ENCODE measurements around the gene MGRN1.
A peak's percentile ranks its signal among the peaks of the same experiment; 100 is the strongest.

Gene MGRN1

DNA sequence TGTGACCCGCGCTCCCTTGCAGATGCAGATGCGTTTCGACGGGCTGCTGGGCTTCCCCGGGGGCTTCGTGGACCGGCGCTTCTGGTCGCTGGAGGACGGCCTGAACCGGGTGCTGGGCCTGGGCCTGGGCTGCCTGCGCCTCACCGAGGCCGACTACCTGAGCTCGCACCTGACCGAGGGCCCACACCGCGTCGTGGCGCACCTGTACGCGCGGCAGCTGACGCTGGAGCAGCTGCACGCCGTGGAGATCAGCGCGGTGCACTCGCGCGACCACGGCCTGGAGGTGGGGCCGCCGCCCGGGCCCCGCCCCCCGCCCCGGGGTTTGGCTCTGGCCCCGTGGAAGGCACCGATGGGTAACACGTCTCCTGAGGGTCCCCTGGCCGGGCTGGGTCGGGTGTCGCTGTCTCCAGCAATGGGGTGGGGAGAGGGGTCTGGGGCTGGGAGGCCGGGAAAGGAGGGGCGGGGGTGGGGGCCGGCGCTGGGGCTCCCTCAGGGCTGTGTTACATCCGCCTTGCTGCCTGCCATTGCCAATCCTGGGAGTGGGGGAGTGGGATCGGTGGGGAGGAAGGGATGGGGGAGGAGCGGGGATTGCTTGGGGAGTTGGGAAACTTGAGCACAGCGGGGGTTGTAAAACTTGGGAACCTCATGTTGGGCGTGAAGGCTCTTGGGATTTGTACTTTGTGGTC, 69.5 kb downstream of the MGRN1 start:
- ATAC-seq: peak; percentile 28
- TF ChIP-seq TOX (CRISPR knock-in tag; IDR thresholded peaks at IDR 0.05; ENCODE audit: borderline replicate concordance) (no peak), ESRRG (CRISPR knock-in tag; IDR thresholded peaks at IDR 0.05) (peak; percentile 37; the same call in 1 of the 2 replicates), PPARA (CRISPR knock-in tag; IDR thresholded peaks at IDR 0.05; ENCODE audit: borderline replicate concordance) (no peak), BACH2 (CRISPR knock-in tag; IDR thresholded peaks at IDR 0.05; ENCODE audit: borderline replicate concordance) (no peak), ZNF70 (CRISPR knock-in tag; IDR thresholded peaks at IDR 0.05) (no peak)
- TF ChIP-seq, protein P1, sequence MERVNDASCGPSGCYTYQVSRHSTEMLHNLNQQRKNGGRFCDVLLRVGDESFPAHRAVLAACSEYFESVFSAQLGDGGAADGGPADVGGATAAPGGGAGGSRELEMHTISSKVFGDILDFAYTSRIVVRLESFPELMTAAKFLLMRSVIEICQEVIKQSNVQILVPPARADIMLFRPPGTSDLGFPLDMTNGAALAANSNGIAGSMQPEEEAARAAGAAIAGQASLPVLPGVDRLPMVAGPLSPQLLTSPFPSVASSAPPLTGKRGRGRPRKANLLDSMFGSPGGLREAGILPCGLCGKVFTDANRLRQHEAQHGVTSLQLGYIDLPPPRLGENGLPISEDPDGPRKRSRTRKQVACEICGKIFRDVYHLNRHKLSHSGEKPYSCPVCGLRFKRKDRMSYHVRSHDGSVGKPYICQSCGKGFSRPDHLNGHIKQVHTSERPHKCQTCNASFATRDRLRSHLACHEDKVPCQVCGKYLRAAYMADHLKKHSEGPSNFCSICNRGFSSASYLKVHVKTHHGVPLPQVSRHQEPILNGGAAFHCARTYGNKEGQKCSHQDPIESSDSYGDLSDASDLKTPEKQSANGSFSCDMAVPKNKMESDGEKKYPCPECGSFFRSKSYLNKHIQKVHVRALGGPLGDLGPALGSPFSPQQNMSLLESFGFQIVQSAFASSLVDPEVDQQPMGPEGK (CRISPR knock-in tag; IDR thresholded peaks at IDR 0.05; ENCODE audit: borderline replicate concordance): no peak
- TF ChIP-seq, protein P2, sequence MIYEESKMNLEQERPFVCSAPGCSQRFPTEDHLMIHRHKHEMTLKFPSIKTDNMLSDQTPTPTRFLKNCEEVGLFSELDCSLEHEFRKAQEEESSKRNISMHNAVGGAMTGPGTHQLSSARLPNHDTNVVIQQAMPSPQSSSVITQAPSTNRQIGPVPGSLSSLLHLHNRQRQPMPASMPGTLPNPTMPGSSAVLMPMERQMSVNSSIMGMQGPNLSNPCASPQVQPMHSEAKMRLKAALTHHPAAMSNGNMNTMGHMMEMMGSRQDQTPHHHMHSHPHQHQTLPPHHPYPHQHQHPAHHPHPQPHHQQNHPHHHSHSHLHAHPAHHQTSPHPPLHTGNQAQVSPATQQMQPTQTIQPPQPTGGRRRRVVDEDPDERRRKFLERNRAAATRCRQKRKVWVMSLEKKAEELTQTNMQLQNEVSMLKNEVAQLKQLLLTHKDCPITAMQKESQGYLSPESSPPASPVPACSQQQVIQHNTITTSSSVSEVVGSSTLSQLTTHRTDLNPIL (CRISPR knock-in tag; IDR thresholded peaks at IDR 0.05; ENCODE audit: low read depth): no peak
- TF ChIP-seq, protein P3, sequence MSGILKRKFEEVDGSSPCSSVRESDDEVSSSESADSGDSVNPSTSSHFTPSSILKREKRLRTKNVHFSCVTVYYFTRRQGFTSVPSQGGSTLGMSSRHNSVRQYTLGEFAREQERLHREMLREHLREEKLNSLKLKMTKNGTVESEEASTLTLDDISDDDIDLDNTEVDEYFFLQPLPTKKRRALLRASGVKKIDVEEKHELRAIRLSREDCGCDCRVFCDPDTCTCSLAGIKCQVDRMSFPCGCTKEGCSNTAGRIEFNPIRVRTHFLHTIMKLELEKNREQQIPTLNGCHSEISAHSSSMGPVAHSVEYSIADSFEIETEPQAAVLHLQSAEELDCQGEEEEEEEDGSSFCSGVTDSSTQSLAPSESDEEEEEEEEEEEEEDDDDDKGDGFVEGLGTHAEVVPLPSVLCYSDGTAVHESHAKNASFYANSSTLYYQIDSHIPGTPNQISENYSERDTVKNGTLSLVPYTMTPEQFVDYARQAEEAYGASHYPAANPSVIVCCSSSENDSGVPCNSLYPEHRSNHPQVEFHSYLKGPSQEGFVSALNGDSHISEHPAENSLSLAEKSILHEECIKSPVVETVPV (CRISPR knock-in tag; IDR thresholded peaks at IDR 0.05): no peak

DNA sequence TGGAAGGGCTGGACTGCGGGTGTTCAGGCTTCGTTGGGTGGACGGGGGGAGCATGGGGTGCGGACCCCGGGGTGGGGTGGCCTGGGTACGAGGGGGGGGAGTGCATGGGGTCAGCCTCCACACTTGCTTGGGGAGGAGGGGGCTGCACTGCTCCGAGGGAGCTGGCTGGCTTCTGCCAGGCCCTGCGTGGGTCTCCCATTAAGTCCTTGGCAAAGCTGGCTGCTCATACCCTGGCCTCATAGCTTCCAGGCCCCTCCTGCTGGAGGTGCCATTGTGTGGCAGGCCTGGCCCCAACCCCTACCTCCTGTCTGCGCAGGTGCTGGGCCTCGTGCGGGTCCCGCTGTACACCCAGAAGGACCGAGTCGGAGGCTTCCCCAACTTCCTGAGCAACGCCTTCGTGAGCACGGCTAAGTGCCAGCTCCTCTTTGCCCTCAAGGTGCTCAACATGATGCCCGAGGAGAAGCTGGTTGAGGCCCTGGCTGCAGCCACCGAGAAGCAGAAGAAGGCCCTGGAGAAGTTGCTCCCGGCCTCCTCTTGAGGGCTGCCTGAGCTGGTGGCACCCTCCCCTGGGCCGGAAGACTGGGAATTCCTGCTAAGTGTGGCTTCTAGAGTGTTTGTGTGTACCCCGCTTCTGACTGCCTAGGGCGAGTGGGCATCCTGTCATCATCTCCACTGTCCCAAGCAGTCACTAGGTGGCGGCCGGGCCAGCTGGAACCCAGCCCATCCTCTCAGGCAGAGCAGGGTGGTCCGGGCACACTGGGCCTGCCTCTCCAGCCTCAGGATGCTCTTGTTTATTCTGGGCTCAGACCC, 70.2 kb downstream of the MGRN1 start:
- TF ChIP-seq, protein P2 (CRISPR knock-in tag; IDR thresholded peaks at IDR 0.05; ENCODE audit: low read depth): no peak
- TF ChIP-seq BACH2 (CRISPR knock-in tag; IDR thresholded peaks at IDR 0.05; ENCODE audit: borderline replicate concordance) (no peak), ZNF8 (CRISPR knock-in tag; IDR thresholded peaks at IDR 0.05) (no peak), ISL1 (CRISPR knock-in tag; IDR thresholded peaks at IDR 0.05) (no peak), RARB (CRISPR knock-in tag; IDR thresholded peaks at IDR 0.05) (no peak), ESRRG (CRISPR knock-in tag; IDR thresholded peaks at IDR 0.05) (no peak), ARNTL (CRISPR knock-in tag; IDR thresholded peaks at IDR 0.05; ENCODE audit: borderline replicate concordance, low read depth) (no peak), CSDC2 (CRISPR knock-in tag; IDR thresholded peaks at IDR 0.05) (no peak), SNAI2 (CRISPR knock-in tag; IDR thresholded peaks at IDR 0.05) (no peak), ZNF70 (CRISPR knock-in tag; IDR thresholded peaks at IDR 0.05) (no peak), TCF4 (CRISPR knock-in tag; IDR thresholded peaks at IDR 0.05; ENCODE audit: borderline replicate concordance) (no peak), TOX (CRISPR knock-in tag; IDR thresholded peaks at IDR 0.05; ENCODE audit: borderline replicate concordance) (no peak), ZNF565 (CRISPR knock-in tag; conservative IDR thresholded peaks at IDR 0.05; ENCODE audit: low read depth) (no peak), PPARA (CRISPR knock-in tag; IDR thresholded peaks at IDR 0.05; ENCODE audit: borderline replicate concordance) (no peak), GLIS3 (CRISPR knock-in tag; IDR thresholded peaks at IDR 0.05) (no peak)
- TF ChIP-seq, protein P3 (CRISPR knock-in tag; IDR thresholded peaks at IDR 0.05): no peak
- TF ChIP-seq, protein P4, sequence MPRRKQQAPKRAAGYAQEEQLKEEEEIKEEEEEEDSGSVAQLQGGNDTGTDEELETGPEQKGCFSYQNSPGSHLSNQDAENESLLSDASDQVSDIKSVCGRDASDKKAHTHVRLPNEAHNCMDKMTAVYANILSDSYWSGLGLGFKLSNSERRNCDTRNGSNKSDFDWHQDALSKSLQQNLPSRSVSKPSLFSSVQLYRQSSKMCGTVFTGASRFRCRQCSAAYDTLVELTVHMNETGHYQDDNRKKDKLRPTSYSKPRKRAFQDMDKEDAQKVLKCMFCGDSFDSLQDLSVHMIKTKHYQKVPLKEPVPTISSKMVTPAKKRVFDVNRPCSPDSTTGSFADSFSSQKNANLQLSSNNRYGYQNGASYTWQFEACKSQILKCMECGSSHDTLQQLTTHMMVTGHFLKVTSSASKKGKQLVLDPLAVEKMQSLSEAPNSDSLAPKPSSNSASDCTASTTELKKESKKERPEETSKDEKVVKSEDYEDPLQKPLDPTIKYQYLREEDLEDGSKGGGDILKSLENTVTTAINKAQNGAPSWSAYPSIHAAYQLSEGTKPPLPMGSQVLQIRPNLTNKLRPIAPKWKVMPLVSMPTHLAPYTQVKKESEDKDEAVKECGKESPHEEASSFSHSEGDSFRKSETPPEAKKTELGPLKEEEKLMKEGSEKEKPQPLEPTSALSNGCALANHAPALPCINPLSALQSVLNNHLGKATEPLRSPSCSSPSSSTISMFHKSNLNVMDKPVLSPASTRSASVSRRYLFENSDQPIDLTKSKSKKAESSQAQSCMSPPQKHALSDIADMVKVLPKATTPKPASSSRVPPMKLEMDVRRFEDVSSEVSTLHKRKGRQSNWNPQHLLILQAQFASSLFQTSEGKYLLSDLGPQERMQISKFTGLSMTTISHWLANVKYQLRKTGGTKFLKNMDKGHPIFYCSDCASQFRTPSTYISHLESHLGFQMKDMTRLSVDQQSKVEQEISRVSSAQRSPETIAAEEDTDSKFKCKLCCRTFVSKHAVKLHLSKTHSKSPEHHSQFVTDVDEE (CRISPR knock-in tag; IDR thresholded peaks at IDR 0.05): no peak
- TF ChIP-seq, protein P1 (CRISPR knock-in tag; IDR thresholded peaks at IDR 0.05; ENCODE audit: borderline replicate concordance): no peak
- TF ChIP-seq, protein P5, sequence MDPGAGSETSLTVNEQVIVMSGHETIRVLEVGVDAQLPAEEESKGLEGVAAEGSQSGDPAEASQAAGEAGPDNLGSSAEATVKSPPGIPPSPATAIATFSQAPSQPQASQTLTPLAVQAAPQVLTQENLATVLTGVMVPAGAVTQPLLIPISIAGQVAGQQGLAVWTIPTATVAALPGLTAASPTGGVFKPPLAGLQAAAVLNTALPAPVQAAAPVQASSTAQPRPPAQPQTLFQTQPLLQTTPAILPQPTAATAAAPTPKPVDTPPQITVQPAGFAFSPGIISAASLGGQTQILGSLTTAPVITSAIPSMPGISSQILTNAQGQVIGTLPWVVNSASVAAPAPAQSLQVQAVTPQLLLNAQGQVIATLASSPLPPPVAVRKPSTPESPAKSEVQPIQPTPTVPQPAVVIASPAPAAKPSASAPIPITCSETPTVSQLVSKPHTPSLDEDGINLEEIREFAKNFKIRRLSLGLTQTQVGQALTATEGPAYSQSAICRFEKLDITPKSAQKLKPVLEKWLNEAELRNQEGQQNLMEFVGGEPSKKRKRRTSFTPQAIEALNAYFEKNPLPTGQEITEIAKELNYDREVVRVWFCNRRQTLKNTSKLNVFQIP (CRISPR knock-in tag; IDR thresholded peaks at IDR 0.05; ENCODE audit: borderline replicate concordance, low read depth): no peak
- no peak for ATAC-seq

Measured in SK-N-SH treated with all-trans-retinoic acid at 6 μM for 48 hours (cell line).